Measurements from ENCODE around the gene AKAIN1. TPM values are rescaled to one million over a fixed set of nuclear protein-coding genes. Genes with fewer than 3 reads are reported as not detected.

The AKAIN1 gene
- total and polyA plus RNA-seq, 2 of the 4 experiments (the other 2 are of a cell fraction) = not detected

DNA sequence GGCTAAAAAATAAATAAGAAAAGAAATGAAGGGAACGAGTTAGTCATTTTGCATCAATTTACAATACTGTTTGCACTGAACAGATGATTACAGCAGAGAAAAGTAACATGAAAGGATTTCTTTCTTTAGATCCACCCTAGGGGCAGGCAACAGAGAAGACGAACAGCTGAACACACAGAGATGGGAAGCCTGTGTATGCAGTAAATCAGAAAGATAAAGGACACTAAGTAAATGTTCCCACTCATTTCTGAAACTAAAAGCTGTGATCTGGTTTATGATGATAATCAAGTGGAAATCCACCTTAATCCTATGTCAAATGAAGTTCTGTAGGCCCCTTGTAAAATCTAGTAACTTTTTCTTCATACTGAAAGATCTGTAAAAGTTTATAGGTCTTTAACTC lies 54.2 kb downstream of the AKAIN1 start:
- H3K79me1 ChIP-seq (ENCODE audit: low read depth in 1 of 2, low read length in 2 of 2) = no peaks in the 10 kb centered on the region
- no peak overlapping the region for H4K91ac ChIP-seq (ENCODE audit: insufficient read depth, low read depth, low read length)
- H2BK120ac ChIP-seq (ENCODE audit: low read depth, low read length) = no peak overlapping the region

More for the DNA sequence above, 54.2 kb downstream of the AKAIN1 start:
- no TSS peak for BruUV-seq (replicated peaks)
- no peak overlapping the region for H3K18ac ChIP-seq (ENCODE audit: low read depth, low read length)
- no peak overlapping the region for H4K8ac ChIP-seq (ENCODE audit: low read depth in 2 of 2, low read length in 2 of 2)
- WGBS, 2 experiments (ENCODE audit: extremely low coverage in 2 of 2, insufficient read length in 1 of 2) = no CpG with 5 or more reads among the region's 2 CpGs
- POLR2A ChIA-PET (ENCODE audit: unreplicated experiment) = no interaction called here
- H3K27ac ChIP-seq (ENCODE audit: insufficient read depth, low read length) = no peak overlapping the region
- H2BK5ac ChIP-seq (ENCODE audit: low read depth, low read length, poor library complexity, severe bottlenecking) = no peak overlapping the region
- dilution Hi-C loops (cut with HindIII; ENCODE audit: low sequenced_read_pairs, unreplicated experiment) (no loop called here), intact Hi-C loops (cut with micrococcal nuclease) (no loop called here), in situ Hi-C loops (cut with MboI; ENCODE audit: low sequenced_read_pairs) (no loop called here)
- H3K56ac ChIP-seq (ENCODE audit: extremely low read depth, insufficient read depth, low read length) = no peak overlapping the region
- H3K14ac ChIP-seq (replicated peaks; ENCODE audit: low read depth, low read length) = no peak overlapping the region
- no peaks in the 10 kb centered on the region; the same call in none of the 2 replicates for H3K9me3 ChIP-seq (ENCODE audit: control insufficient read depth, insufficient read depth, low read length)
- H3K9ac ChIP-seq (ENCODE audit: low read depth, low read length) = no peak overlapping the region
- H4K20me1 ChIP-seq (ENCODE audit: insufficient read depth, low read length) = no peaks in the 10 kb centered on the region
- no peak overlapping the region for H4K5ac ChIP-seq (ENCODE audit: low read depth, low read length)
- no peak for TF ChIP-seq RAD21 (IDR thresholded peaks at IDR 0.05; ENCODE audit: low read length)
- TF ChIP-seq MAZ (IDR thresholded peaks at IDR 0.05; ENCODE audit: borderline replicate concordance, low read depth, low read length) = no peak
- TF ChIP-seq CHD1 (IDR thresholded peaks at IDR 0.05; ENCODE audit: low read depth, low read length) = no peak
- TF ChIP-seq, protein P1, sequence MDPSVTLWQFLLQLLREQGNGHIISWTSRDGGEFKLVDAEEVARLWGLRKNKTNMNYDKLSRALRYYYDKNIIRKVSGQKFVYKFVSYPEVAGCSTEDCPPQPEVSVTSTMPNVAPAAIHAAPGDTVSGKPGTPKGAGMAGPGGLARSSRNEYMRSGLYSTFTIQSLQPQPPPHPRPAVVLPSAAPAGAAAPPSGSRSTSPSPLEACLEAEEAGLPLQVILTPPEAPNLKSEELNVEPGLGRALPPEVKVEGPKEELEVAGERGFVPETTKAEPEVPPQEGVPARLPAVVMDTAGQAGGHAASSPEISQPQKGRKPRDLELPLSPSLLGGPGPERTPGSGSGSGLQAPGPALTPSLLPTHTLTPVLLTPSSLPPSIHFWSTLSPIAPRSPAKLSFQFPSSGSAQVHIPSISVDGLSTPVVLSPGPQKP (IDR thresholded peaks at IDR 0.05; ENCODE audit: borderline replicate concordance, low read depth, low read length) = no peak
- TF ChIP-seq, protein P2, sequence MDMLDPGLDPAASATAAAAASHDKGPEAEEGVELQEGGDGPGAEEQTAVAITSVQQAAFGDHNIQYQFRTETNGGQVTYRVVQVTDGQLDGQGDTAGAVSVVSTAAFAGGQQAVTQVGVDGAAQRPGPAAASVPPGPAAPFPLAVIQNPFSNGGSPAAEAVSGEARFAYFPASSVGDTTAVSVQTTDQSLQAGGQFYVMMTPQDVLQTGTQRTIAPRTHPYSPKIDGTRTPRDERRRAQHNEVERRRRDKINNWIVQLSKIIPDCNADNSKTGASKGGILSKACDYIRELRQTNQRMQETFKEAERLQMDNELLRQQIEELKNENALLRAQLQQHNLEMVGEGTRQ (IDR thresholded peaks at IDR 0.05; ENCODE audit: low read depth, low read length) = no peak
- TF ChIP-seq SMC3 (IDR thresholded peaks at IDR 0.05; ENCODE audit: low read depth, low read length) = no peak
- no peak for TF ChIP-seq POLR2A (IDR thresholded peaks at IDR 0.05; ENCODE audit: low read depth, low read length)
- TF ChIP-seq, protein P3, sequence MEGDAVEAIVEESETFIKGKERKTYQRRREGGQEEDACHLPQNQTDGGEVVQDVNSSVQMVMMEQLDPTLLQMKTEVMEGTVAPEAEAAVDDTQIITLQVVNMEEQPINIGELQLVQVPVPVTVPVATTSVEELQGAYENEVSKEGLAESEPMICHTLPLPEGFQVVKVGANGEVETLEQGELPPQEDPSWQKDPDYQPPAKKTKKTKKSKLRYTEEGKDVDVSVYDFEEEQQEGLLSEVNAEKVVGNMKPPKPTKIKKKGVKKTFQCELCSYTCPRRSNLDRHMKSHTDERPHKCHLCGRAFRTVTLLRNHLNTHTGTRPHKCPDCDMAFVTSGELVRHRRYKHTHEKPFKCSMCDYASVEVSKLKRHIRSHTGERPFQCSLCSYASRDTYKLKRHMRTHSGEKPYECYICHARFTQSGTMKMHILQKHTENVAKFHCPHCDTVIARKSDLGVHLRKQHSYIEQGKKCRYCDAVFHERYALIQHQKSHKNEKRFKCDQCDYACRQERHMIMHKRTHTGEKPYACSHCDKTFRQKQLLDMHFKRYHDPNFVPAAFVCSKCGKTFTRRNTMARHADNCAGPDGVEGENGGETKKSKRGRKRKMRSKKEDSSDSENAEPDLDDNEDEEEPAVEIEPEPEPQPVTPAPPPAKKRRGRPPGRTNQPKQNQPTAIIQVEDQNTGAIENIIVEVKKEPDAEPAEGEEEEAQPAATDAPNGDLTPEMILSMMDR (conservative IDR thresholded peaks at IDR 0.05; ENCODE audit: low read depth, low read length) = no peak
- no peak for TF ChIP-seq RCOR1 (IDR thresholded peaks at IDR 0.05; ENCODE audit: insufficient replicate concordance, low read length)
- TF ChIP-seq FOS (IDR thresholded peaks at IDR 0.05; ENCODE audit: low read depth, low read length) = no peak
- no peak for TF ChIP-seq CEBPB (IDR thresholded peaks at IDR 0.05; ENCODE audit: low read depth, low read length)
- TF ChIP-seq BHLHE40 (IDR thresholded peaks at IDR 0.05; ENCODE audit: low read depth, low read length) = no peak
- no peak for TF ChIP-seq MXI1 (IDR thresholded peaks at IDR 0.05; ENCODE audit: borderline replicate concordance, low read depth, low read length)
- TF ChIP-seq NFE2L2 (IDR thresholded peaks at IDR 0.05; ENCODE audit: low read depth, low read length) = no peak
- no peak for TF ChIP-seq MAFK (IDR thresholded peaks at IDR 0.05; ENCODE audit: low read depth, low read length)
- H3K4me2 ChIP-seq (ENCODE audit: low read depth, low read length) = no peak overlapping the region
- no peaks in the 10 kb centered on the region for H3K36me3 ChIP-seq (ENCODE audit: control insufficient read depth, insufficient read depth, low read length)
- H3K4me1 ChIP-seq (ENCODE audit: control insufficient read depth, insufficient read depth, low read length) = no peaks in the 10 kb centered on the region
- no peak overlapping the region for H2AFZ ChIP-seq (replicated peaks; ENCODE audit: low read length, poor library complexity)
- H2BK20ac ChIP-seq (ENCODE audit: low read depth, low read length) = no peak overlapping the region
- CTCF ChIA-PET = no interaction called here
- no peak overlapping the region for H2AK9ac ChIP-seq (replicated peaks; ENCODE audit: low read depth, low read length, poor library complexity)
- H3K23ac ChIP-seq (ENCODE audit: low read depth, low read length) = no peak overlapping the region
- H3K4me3 ChIP-seq (ENCODE audit: insufficient read depth, low read depth, low read length) = no peak overlapping the region
- H3K9me1 ChIP-seq (ENCODE audit: insufficient read depth, low read length) = no peaks in the 10 kb centered on the region
- no peak overlapping the region for H3K4ac ChIP-seq (ENCODE audit: low read depth, low read length)
- no peak overlapping the region for H2BK15ac ChIP-seq (ENCODE audit: low read depth, low read length)
- DNase-seq (no peak), ATAC-seq (ENCODE audit: low read depth) (no peak)
- H3K27me3 ChIP-seq (ENCODE audit: control insufficient read depth, insufficient read depth, low read length) = no peaks in the 10 kb centered on the region
- no peak overlapping the region for H2AK5ac ChIP-seq (ENCODE audit: low read depth, low read length)

Data from IMR-90 (cell line).